Lower lobe of right lung (tissue), 2 donors: ENCODE data around the gene DHRSX. TPM values are rescaled to one million over a fixed set of nuclear protein-coding genes. Genes with fewer than 3 reads are reported as not detected.
A peak's percentile ranks its signal among the peaks of the same experiment; 100 is the strongest.

Experiments
- ATAC-seq, 2 donors: fragments of 200-7000 bp; cut with Tn5 transposase; one replicate each; pipeline ENCODE4 v1.9.1; 2020 to 2022; ENCODE audit warnings: mild to moderate bottlenecking in 2 of 2, moderate library complexity in 2 of 2
- DNase-seq: peaks from one replicate; pipeline ENCODE4 v3.0.0-alpha.2; 2020
- H3K27ac ChIP-seq: fragments of 200-600 bp; one replicate; pipeline ENCODE4 v1.8.0; 2022
- H3K27me3 ChIP-seq: fragments of 200-600 bp; one replicate; pipeline ENCODE4 v1.8.0; 2022; ENCODE audit warnings: low read depth
- H3K36me3 ChIP-seq: fragments of 200-600 bp; one replicate; pipeline ENCODE4 v1.8.0; 2022; ENCODE audit warnings: mild to moderate bottlenecking
- H3K4me1 ChIP-seq: fragments of 200-600 bp; one replicate; pipeline ENCODE4 v1.8.0; 2022
- H3K4me3 ChIP-seq: fragments of 200-600 bp; one replicate; pipeline ENCODE4 v1.8.0; 2022; ENCODE audit warnings: mild to moderate bottlenecking
- H3K9me3 ChIP-seq: fragments of 200-600 bp; one replicate; pipeline ENCODE4 v1.8.0; 2022
- CTCF ChIP-seq: fragments of 200-600 bp; IDR thresholded peaks from one replicate; pipeline ENCODE4 v1.8.0; 2022; ENCODE audit warnings: antibody characterized with exemption, mild to moderate bottlenecking
- intact Hi-C: fragments of 100-400 bp; cut with DNase I; formaldehyde crosslinking; loops from one replicate; pipeline ENCODE4 v1.11.0; 2022
- total RNA-seq: library from RNA; stranded (reverse); fragmentation: NEBNext Ultra II Directional; extraction: Animal tissue kit (Norgen Biotek cat#: 25700); gene quantifications from one replicate; pipeline ENCODE4 v1.2.1, GENCODE V29; 2021
- donor health status: DM: no; HTN: yes; CAD: no; lungs with severe emphysema.

DHRSX gene
- total RNA-seq, 1 donor from 2014 or later: 31.9 TPM

- Histone ChIP-seq H3K4me3 (peak overlapping the region; percentile 90), H3K4me1 (peaks cover 29% of the 10 kb centered on the region), H3K27ac (peak overlapping the region; percentile 94), H3K27me3 (no peaks in the 10 kb centered on the region), H3K9me3 (no peaks in the 10 kb centered on the region), H3K36me3 (peaks cover 11% of the 10 kb centered on the region)
- ATAC-seq (no peak), DNase-seq (no peak)
- no peak for TF ChIP-seq CTCF
- intact Hi-C loops: no loop called here
Measured at GRCh38 chrX:2499507-2499906, 1.3 kb downstream of the DHRSX start.

GRCh38 chrX:2498781-2499302 lies 1.9 kb downstream of the DHRSX start:
- TF ChIP-seq CTCF: no peak
- ATAC-seq (peak; percentile 28 to 43), DNase-seq (no peak)
- Histone ChIP-seq H3K9me3 (no peaks in the 10 kb centered on the region), H3K27me3 (no peaks in the 10 kb centered on the region), H3K27ac (peak overlapping the region; percentile 94), H3K4me3 (peak overlapping the region; percentile 90), H3K36me3 (peaks cover 11% of the 10 kb centered on the region), H3K4me1 (peaks cover 29% of the 10 kb centered on the region)
- intact Hi-C loops: no loop called here

- Histone ChIP-seq H3K27ac (peak overlapping the region; percentile 94), H3K27me3 (no peaks in the 10 kb centered on the region), H3K36me3 (peaks cover 11% of the 10 kb centered on the region), H3K9me3 (no peaks in the 10 kb centered on the region), H3K4me1 (peaks cover 29% of the 10 kb centered on the region), H3K4me3 (peak overlapping the region; percentile 90)
- intact Hi-C loops: no loop called here
- ATAC-seq (peak in 1 of 2 donors; percentile 5), DNase-seq (no peak)
- TF ChIP-seq CTCF: no peak
Measured at GRCh38 chrX:2497961-2498780, 2.6 kb downstream of the DHRSX start.

- no peaks in the 10 kb centered on the region for H3K9me3 ChIP-seq
- TF ChIP-seq CTCF: no peak
- intact Hi-C loops: no loop called here
- no peak for ATAC-seq
- H3K4me3 ChIP-seq: no peak overlapping the region
- H3K27ac ChIP-seq: no peak overlapping the region
- peaks cover 16% of the 10 kb centered on the region for H3K36me3 ChIP-seq
- no peaks in the 10 kb centered on the region for H3K27me3 ChIP-seq
- DNase-seq: no peak
- peaks cover 29% of the 10 kb centered on the region for H3K4me1 ChIP-seq
Measured at GRCh38 chrX:2495595-2495994, 5.2 kb downstream of the DHRSX start.

- peaks cover 45% of the 10 kb centered on the region for H3K36me3 ChIP-seq
- ATAC-seq (no peak), DNase-seq (no peak)
- H3K27ac ChIP-seq: no peak overlapping the region
- TF ChIP-seq CTCF: no peak
- no peaks in the 10 kb centered on the region for H3K27me3 ChIP-seq
- intact Hi-C loops: no loop called here
- peaks cover 6% of the 10 kb centered on the region for H3K4me1 ChIP-seq
- H3K9me3 ChIP-seq: no peaks in the 10 kb centered on the region
- H3K4me3 ChIP-seq: no peak overlapping the region
Measured at GRCh38 chrX:2492531-2493218, 8.1 kb downstream of the DHRSX start.
